Ascending aorta (tissue), 2 donors: Measurements from ENCODE around the gene CLEC3A. TPM values are rescaled to one million over a fixed set of nuclear protein-coding genes. Genes with fewer than 3 reads are reported as not detected.
"Not testable (repeated sequence)": the region's sequence is repeated elsewhere in the genome, so short reads cannot be mapped to it uniquely, and the experiment has no call there.

Source experiments
- DNase-seq, 2 donors: peaks; one replicate each; pipeline ENCODE4 v3.0.0-alpha.2; 2019; ENCODE audit warnings: low spot score in 2 of 2
- H3K27ac ChIP-seq, 2 donors: fragments of 200-600 bp; sonication (generic); one replicate each; pipeline ENCODE4 v1.5.1; 2016 to 2017; ENCODE audit warnings: mild to moderate bottlenecking in 1 of 2
- H3K27me3 ChIP-seq: fragments of 200-600 bp; sonication (generic); one replicate; pipeline ENCODE4 v1.5.1; 2017
- H3K36me3 ChIP-seq, 2 donors: fragments of 200-600 bp; sonication (generic); one replicate each; pipeline ENCODE4 v1.5.1; 2016
- H3K4me1 ChIP-seq, 2 donors: fragments of 200-600 bp; sonication (generic); one replicate each; pipeline ENCODE4 v1.5.1; 2016 to 2017; ENCODE audit warnings: mild to moderate bottlenecking in 1 of 2
- H3K4me3 ChIP-seq, 2 donors: fragments of 200-600 bp; sonication (generic); one replicate each; pipeline ENCODE4 v1.5.1; 2016 to 2017; ENCODE audit warnings: mild to moderate bottlenecking in 1 of 2
- H3K9me3 ChIP-seq, 2 donors: fragments of 200-600 bp; sonication (generic); one replicate each; pipeline ENCODE4 v1.5.1; 2016
- intact Hi-C: fragments of 100-400 bp; cut with DNase I; formaldehyde crosslinking; loops from one replicate; pipeline ENCODE4 v1.15.1; 2023
- total RNA-seq: library from RNA; depleted of rRNA; stranded (reverse); fragments of >200 nt; gene quantifications from one replicate; pipeline ENCODE4 v1.1.0, GENCODE V29; 2016
- TF ChIP-seq, protein P1 (sequence below), 3 experiments: fragments of 200-600 bp in 2 of 3; fragments of 450-650 bp in 1 of 3; sonication (generic) in 2 of 3; IDR thresholded peaks; one replicate each; pipeline ENCODE4 v1.5.1; 2016 to 2019; ENCODE audit warnings: antibody characterized with exemption in 3 of 3, mild to moderate bottlenecking in 1 of 3, moderate library complexity in 1 of 3

Gene CLEC3A
- total RNA-seq, 1 donor from 2014 or later: not detected

DNA sequence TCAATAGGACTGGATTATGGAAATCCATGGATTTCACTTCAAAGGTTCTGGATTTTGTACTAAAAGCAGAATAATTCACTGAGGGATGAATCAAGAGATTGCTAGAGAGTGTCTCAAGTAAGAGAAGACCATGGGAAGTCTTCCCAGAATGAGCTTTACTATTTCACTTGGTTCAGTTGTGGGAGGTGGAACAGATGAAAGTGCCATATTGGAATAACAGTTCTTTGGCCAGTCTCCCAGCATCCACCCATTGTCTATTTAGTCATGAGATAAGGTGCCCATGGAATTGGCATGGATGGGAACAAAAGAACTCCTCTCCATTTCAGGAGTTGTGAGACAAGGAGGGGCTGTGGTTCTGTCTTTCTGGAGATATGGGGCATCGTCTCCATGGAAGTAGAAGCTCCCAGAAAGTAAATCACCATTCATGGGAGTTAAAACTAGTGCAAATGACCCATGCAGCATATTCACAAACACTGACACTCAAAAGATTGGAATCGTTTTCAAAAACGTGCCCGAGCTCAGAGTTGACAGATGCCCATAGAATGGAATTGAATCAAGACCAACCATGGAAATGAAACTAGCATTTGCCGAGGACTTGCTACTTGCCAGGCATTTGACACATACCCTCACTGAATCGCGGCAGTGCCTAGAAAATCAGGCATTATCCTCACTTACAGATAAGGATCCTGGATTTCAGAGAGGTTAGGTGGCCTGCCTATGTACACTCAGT lies 36.2 kb upstream of the CLEC3A start:
- Histone ChIP-seq H3K36me3 (no peaks in the 10 kb centered on the region), H3K4me3 (no peak overlapping the region), H3K27me3 (no peaks in the 10 kb centered on the region), H3K4me1 (peaks cover 0 to 13% of the 10 kb centered on the region in 2 donors), H3K27ac (peak overlapping the region; percentile 73 to 82), H3K9me3 (no peaks in the 10 kb centered on the region)
- intact Hi-C loops: loop anchor here (2.0 kb wide), 1 partner anchor 17 kb away; no protein-coding TSS in a partner anchor
- DNase-seq: no peak
- TF ChIP-seq, protein P1, sequence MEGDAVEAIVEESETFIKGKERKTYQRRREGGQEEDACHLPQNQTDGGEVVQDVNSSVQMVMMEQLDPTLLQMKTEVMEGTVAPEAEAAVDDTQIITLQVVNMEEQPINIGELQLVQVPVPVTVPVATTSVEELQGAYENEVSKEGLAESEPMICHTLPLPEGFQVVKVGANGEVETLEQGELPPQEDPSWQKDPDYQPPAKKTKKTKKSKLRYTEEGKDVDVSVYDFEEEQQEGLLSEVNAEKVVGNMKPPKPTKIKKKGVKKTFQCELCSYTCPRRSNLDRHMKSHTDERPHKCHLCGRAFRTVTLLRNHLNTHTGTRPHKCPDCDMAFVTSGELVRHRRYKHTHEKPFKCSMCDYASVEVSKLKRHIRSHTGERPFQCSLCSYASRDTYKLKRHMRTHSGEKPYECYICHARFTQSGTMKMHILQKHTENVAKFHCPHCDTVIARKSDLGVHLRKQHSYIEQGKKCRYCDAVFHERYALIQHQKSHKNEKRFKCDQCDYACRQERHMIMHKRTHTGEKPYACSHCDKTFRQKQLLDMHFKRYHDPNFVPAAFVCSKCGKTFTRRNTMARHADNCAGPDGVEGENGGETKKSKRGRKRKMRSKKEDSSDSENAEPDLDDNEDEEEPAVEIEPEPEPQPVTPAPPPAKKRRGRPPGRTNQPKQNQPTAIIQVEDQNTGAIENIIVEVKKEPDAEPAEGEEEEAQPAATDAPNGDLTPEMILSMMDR (IDR thresholded peaks at IDR 0.05): no peak

DNA sequence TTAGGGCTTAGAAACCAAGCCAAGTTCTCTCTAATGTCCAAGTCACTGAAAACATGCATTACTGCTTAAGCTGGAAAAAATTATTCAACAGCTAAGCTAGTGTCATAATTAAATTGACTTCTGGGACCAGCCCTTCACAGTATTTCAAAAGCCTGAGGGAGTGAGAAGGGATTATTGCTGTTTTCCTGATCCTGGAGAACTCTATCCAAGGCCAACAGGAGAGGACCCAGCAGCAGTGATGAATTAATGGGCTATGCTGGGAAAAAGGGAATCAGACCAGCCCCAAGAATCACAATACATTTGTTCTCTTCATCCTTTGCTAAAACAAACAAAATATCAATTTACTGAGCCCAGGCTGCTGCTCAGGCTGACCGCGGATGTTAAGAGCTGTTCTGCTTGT lies 34.5 kb upstream of the CLEC3A start:
- Histone ChIP-seq H3K27me3 (no peaks in the 10 kb centered on the region), H3K36me3 (no peaks in the 10 kb centered on the region), H3K9me3 (peaks cover 0 to 7% of the 10 kb centered on the region in 2 donors), H3K4me1 (peaks cover 0 to 13% of the 10 kb centered on the region in 2 donors), H3K4me3 (peak overlapping the region in 1 of 2 donors; percentile 2), H3K27ac (peak overlapping the region; percentile 73 to 82)
- TF ChIP-seq, protein P1 (IDR thresholded peaks at IDR 0.05): no peak
- intact Hi-C loops: loop anchor here (2.0 kb wide), 1 partner anchor 15 kb away; no protein-coding TSS in a partner anchor
- DNase-seq: no peak

DNA sequence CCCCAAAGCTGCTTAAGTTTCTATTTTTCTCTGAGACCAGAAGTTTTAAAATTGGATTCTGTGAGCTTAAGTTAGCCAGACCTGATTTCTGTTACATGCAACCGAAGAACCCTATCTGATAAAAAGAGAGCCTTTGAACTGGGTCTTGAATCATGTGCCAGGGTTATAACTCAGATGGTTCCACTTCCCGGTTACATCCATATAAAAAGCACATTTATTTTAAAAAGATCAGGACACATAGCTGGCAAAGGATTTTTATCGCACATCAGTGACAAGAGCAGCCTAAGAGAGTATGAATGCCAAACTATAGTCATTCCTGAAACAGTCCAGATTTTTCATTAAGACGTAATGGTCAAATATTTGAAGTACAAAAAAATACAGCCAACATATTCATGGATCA lies 32.5 kb upstream of the CLEC3A start:
- Histone ChIP-seq H3K27ac (no peak overlapping the region), H3K4me1 (peaks cover 0 to 13% of the 10 kb centered on the region in 2 donors), H3K4me3 (no peak overlapping the region), H3K9me3 (peaks cover 0 to 7% of the 10 kb centered on the region in 2 donors), H3K27me3 (no peaks in the 10 kb centered on the region), H3K36me3 (no peaks in the 10 kb centered on the region)
- TF ChIP-seq, protein P1 (IDR thresholded peaks at IDR 0.05): no peak
- no peak for DNase-seq
- intact Hi-C loops: loop anchor here (5.0 kb wide), 1 partner anchor 798 kb away; the partner anchor contains the start of gene MON1B

DNA sequence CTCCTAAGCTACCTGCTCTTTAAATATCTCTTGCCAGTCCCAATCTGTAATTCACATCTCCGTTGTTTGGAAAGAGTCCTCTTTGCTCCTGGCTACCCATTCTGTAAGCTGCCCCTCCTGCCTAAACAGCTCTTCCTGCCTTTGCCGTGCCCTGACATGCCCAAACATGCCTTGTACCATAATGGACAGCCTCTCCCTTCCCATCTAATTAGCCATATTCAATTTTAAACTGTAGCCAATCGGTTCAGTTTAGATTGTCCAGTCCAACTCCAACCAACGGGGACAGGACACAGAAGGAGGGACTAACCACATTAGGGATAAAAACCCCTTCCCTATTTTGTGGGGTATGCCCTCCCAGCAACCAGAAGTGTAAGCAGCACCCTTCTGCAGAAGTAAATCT lies 30.6 kb upstream of the CLEC3A start:
- TF ChIP-seq, protein P1 (IDR thresholded peaks at IDR 0.05): no peak
- intact Hi-C loops: loop anchor here (5.0 kb wide), 1 partner anchor 799 kb away; the partner anchor contains the start of gene MON1B
- H3K9me3 ChIP-seq: peaks cover 0 to 20% of the 10 kb centered on the region in 2 donors
- no peaks in the 10 kb centered on the region for H3K27me3 ChIP-seq
- DNase-seq: no peak
- no peak overlapping the region for H3K4me3 ChIP-seq
- H3K36me3 ChIP-seq: no peaks in the 10 kb centered on the region
- peak overlapping the region; percentile 84 to 85 for H3K27ac ChIP-seq
- H3K4me1 ChIP-seq: peaks cover 0 to 12% of the 10 kb centered on the region in 2 donors

DNA sequence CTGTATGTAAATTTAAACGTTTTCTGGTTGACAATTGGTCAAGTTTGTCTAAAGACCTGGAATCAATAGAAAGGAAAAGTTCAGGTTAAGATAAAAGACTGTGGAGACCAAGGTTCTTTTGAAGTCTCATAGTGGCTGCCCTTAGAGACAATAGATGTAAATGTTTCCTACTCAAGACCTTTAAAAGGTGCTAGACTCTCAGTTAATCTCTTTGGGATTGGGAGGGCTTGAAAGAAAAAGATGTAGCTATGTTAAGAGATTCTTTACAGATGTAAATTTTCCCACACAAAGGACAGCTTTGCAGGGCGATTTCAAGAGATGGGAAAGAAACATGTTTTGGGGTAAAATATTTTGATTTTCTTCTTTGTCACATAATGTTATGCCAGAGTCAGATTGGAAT lies 30.0 kb upstream of the CLEC3A start:
- H3K4me1 ChIP-seq, H3K36me3 ChIP-seq, DNase-seq, H3K4me3 ChIP-seq, H3K27me3 ChIP-seq: not testable (repeated sequence)
- peak overlapping the region; percentile 84 to 85 for H3K27ac ChIP-seq
- intact Hi-C loops: loop anchor here (5.0 kb wide), 1 partner anchor 800 kb away; the partner anchor contains the start of gene MON1B
- peaks cover 0 to 27% of the 10 kb centered on the region in 2 donors for H3K9me3 ChIP-seq
